NT2/D1 (cell line): Measurements from ENCODE around the gene SLC34A1.
A peak's percentile ranks its signal among the peaks of the same experiment; 100 is the strongest.

Experiments used
- DNase-seq: peaks from one replicate; pipeline ENCODE4 v3.0.0-alpha.2; 2011; ENCODE audit warnings: low read depth, low spot score
- H3K27me3 ChIP-seq: 2 replicates; pipeline ENCODE4 v1.6.0; 2011; ENCODE audit warnings: mild to moderate bottlenecking; ENCODE audit not compliant: insufficient read length, insufficient read depth
- H3K36me3 ChIP-seq: 2 replicates; pipeline ENCODE4 v1.6.1; 2011; ENCODE audit warnings: mild to moderate bottlenecking, low read length, mixed read lengths; ENCODE audit not compliant: insufficient read depth, insufficient read length
- H3K4me1 ChIP-seq: 2 replicates; pipeline ENCODE4 v1.5.1; 2011; ENCODE audit not compliant: insufficient read depth, insufficient read length
- H3K4me3 ChIP-seq: 2 replicates; pipeline ENCODE4 v1.5.1; 2011; ENCODE audit warnings: low read depth; ENCODE audit not compliant: insufficient read length
- H3K9ac ChIP-seq: 2 replicates; pipeline ENCODE4 v1.6.0; 2011; ENCODE audit warnings: low read depth; ENCODE audit not compliant: insufficient read length
- H3K9me3 ChIP-seq: 2 replicates; pipeline ENCODE4 v1.5.1; 2011; ENCODE audit warnings: mild to moderate bottlenecking, low read length; ENCODE audit not compliant: insufficient read depth
- SUZ12 ChIP-seq: IDR thresholded peaks from 2 replicates; pipeline ENCODE4 v1.6.1; 2011; ENCODE audit not compliant: insufficient read length, insufficient read depth; ENCODE audit errors: extremely low read depth
- YY1 ChIP-seq: IDR thresholded peaks from 2 replicates; pipeline ENCODE4 v1.6.1; 2011; ENCODE audit not compliant: insufficient read length, insufficient read depth
- ZNF274 ChIP-seq: IDR thresholded peaks from 2 replicates; pipeline ENCODE4 v1.6.1; 2011; ENCODE audit warnings: mild to moderate bottlenecking, low read depth, low read length

The SLC34A1 gene

DNA sequence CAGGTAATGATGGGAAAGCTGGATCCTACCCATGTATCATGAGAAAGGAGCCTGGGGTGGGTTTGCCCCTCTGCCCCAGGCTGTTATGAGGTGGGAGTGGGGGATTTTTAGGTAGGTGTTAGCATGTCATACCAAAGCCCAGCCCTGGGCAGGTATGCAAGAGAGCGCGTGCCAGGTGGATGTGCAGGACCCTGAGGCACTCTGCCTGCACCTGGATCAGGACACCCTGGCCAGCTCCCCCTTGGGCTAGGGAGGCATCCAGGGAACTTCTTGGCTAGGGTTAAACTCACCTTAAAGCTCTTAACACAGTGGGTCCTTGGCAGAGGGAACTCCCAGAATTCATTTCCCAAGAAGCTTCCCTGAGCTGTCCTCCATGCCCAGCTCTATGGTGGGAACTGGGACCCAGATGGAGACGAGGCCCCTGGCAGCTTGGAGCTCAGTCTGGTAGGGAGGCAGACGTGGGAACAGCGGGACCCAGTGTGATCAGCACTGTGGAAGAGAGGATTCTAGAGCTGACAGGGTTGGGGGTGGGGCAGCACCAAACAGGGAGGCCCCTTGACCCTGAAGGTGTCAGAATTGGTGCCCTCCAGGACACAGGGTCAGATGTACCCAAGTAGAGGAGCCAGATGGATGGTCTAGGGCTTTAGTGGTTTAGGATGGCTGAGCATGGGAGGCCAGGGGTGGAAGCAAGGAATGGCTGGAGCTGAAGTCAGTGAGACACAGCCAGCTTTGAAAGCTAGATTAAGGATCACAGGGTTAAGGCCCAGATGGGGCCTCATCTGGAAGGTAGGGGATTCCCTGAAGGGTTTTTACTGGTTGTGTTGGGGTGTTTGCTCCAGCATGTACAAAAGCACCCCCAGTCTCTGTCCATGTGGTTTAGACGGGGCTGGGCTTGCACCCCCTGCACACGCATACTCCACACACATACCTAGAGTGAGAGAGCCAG, 60.1 kb downstream of the SLC34A1 start:
- Histone ChIP-seq H3K27me3 (peaks cover 5% of the 10 kb centered on the region), H3K36me3 (peaks cover 45% of the 10 kb centered on the region), H3K9ac (no peak overlapping the region), H3K4me1 (peaks cover 28% of the 10 kb centered on the region), H3K4me3 (no peak overlapping the region), H3K9me3 (no peaks in the 10 kb centered on the region)
- TF ChIP-seq SUZ12 (no peak), YY1 (no peak), ZNF274 (no peak)
- DNase-seq: no peak

DNA sequence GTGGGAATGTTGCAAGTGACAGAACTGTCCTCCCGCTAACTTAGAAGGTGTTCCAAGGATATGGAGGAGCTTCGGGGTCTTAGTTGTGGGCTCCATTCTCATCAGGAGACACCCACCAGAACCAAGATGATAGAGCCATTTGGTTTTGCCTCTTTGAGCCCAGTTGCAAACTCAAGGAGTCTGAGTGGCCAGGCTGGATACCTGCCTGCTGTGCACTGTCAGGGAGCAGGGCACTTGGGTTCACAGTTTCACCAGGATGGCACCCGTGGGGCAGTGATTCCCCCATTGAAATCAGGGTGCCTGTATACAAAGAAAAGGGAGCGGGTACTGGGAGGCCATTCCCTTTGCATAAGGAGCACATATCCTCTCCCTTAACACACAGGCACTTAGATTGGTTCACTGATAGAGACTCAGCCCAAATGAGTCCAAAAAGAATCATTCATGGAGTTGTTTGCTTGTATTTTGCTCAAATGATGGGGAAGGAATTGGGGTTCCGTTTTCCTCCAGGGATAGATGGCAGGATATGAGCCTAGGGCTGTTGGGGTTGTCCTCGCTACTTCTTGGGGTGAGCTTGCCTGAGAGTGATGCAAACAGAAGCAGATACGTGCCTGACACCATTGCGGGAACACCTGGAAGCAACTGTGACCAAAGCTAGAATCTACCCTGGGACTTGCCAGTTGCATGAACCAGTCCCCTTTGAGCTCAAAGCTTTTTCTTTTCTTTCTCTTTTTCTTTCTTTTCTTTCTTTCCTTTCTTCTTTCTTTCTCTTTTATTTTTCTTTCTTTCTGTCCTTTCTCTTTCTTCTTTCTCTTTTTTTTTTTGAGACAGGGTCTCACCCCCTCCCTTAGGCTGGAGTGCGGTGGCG, 61.0 kb downstream of the SLC34A1 start:
- Histone ChIP-seq H3K9me3 (no peaks in the 10 kb centered on the region), H3K36me3 (peaks cover 40% of the 10 kb centered on the region), H3K9ac (no peak overlapping the region), H3K27me3 (peaks cover 5% of the 10 kb centered on the region), H3K4me1 (peaks cover 26% of the 10 kb centered on the region), H3K4me3 (no peak overlapping the region)
- no peak for DNase-seq
- TF ChIP-seq YY1: no peak
- no peak for TF ChIP-seq ZNF274
- TF ChIP-seq SUZ12: no peak

DNA sequence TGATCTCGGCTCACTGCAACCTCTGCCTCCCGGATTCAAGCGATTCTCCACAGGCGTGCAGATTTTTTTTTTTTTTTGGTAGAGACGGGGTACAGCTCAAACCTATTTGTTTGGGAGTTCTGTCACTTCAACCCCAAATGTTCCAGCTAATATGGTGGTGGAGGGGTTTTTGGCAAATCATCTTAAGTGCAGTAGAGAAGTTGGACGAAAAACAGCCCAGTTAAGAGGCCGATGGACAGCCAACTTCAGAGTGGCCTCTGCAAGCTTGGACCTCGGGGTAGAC, 61.6 kb downstream of the SLC34A1 start:
- H3K36me3 ChIP-seq: peaks cover 35% of the 10 kb centered on the region
- H3K9me3 ChIP-seq: no peaks in the 10 kb centered on the region
- no peak for DNase-seq
- H3K4me1 ChIP-seq: peaks cover 23% of the 10 kb centered on the region
- TF ChIP-seq YY1 (no peak), SUZ12 (no peak), ZNF274 (no peak)
- H3K9ac ChIP-seq: peak overlapping the region; percentile 91
- H3K27me3 ChIP-seq: peaks cover 6% of the 10 kb centered on the region
- H3K4me3 ChIP-seq: peak overlapping the region; percentile 76

DNA sequence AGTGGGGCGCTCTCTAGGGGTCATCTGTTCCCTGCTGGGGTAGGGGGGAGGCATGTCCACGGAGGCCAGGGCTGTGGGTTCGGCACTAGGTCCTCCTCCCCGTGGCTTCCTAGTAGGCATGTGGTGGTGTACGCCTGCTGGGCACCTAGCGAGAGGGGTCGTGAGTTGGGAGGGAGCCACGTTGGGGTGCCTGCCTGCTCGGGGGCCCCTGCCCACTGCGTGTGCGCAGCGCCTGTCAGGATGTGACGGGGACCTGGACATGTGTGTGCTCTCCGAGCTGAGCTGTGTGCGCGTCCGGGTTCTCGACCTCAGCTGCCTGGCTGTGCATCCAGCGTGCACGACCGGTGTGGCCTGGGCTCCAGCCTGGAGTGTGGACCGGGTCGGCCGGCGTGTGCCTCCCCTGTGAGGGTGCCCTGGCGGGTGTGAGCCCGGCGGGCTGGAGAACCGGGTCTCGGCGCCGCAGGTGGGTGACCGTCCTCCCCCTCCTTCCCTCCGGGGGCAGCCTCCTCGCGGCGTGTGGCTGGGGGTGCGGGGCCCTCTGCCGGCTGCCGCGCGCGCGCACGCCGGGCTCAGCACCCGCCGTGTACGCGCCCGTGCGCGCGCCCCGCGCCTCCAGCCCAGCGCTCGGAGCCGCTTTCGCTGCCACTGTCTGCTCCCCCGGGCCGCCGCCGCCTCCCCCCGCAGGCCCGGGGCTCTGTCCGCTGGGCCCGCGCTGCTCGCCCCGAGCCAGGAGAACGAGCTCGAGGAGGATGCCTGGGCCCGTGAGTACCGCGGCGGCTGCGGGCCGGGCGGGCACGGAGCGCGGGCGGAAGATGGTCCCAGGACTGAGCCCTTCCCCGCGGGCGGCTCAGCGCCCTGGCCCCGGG, 62.2 kb downstream of the SLC34A1 start, which contains the start of gene PRR7:
TSS of gene PRR7 (plus strand) at position 615 of the 866 bp plus-strand sequence. CDS start 8,254 bp downstream, outside the sequence.
- Histone ChIP-seq H3K4me3 (peak within 1 kb of the TSS; percentile 76), H3K4me1 (peaks cover 20% of the 10 kb centered on the region), H3K27me3 (peaks cover 7% of the 10 kb centered on the region), H3K9ac (peak within 1 kb of the TSS; percentile 91), H3K36me3 (peaks cover 32% of the 10 kb centered on the region), H3K9me3 (no peaks in the 10 kb centered on the region)
- no peak for TF ChIP-seq SUZ12
- no peak for TF ChIP-seq YY1
- no peak for TF ChIP-seq ZNF274
- no peak for DNase-seq

DNA sequence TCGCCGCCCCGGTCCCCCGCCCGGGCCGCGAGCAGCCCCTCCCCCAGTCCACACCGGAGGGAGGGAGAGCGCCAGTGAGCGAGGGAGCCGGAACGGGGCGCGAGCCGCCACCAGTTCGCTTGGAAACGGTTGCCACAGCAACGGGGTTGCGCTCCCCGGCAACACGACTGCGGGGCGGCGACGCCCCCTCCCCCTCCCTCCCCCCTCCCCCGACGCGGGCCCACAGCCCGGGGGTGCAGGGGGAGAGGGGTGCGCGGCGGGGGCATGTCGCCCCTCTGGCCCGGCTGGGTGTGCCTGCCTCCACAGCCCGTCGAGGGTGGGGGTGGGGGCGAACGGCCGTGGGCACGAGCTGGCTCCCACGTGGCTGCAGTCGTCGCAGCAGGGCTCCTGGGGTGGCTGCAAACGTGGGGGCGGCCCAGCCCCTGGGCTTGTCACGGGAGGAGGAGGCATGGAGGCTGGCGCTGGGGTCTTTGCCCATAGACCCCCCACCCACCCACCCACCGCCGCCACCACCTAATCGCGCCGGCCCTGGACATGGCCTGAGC, 62.9 kb downstream of the SLC34A1 start:
- no peak for DNase-seq
- Histone ChIP-seq H3K27me3 (peaks cover 7% of the 10 kb centered on the region), H3K9ac (peak overlapping the region; percentile 91), H3K9me3 (no peaks in the 10 kb centered on the region), H3K4me1 (peaks cover 17% of the 10 kb centered on the region), H3K4me3 (peak overlapping the region; percentile 76), H3K36me3 (peaks cover 25% of the 10 kb centered on the region)
- no peak for TF ChIP-seq SUZ12
- no peak for TF ChIP-seq YY1
- no peak for TF ChIP-seq ZNF274

DNA sequence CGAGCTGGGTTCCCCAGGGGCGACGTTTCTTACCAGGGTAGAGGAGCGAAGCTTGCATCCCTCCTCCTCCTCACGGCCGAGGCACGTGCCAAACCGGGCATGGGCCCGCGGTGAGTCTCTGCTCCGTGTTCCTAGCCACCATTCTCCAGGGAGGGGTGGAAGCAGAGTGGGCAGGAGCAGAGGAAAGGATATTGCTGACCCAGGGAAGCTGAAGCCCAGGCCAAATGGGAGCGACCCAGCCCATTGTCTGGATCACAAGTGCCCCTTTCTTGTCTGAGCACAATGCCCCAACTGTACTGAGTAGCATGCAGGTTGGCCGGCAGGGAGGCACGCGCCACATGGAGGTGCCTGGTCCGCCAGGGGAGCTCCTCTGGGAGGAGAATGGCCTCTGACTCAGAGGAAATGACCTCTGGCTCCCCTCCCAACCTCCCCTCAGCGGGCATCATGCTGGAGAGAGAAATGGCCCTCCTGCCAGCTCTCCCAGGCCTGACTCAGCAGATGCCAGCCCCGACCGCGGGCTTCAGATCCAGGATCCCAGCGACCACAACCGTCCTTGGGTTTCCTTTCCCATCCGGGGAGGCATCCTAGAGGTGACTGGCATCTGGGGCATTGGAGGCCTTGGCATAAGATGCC, 63.5 kb downstream of the SLC34A1 start:
- no peaks in the 10 kb centered on the region for H3K9me3 ChIP-seq
- no peak for DNase-seq
- peak overlapping the region; percentile 62 for H3K9ac ChIP-seq
- peaks cover 19% of the 10 kb centered on the region for H3K36me3 ChIP-seq
- TF ChIP-seq ZNF274 (no peak), SUZ12 (no peak), YY1 (no peak)
- H3K4me3 ChIP-seq: peak overlapping the region; percentile 29
- H3K27me3 ChIP-seq: peaks cover 7% of the 10 kb centered on the region
- peaks cover 15% of the 10 kb centered on the region for H3K4me1 ChIP-seq
